Fibroblast of pulmonary artery (primary cell): Measurements from ENCODE around the gene NKX6-1.

ENCODE experiments used
- DNase-seq: peaks from one replicate; pipeline ENCODE4 v3.0.0-alpha.2; 2010; ENCODE audit warnings: low read depth
- H3K4me3 ChIP-seq: replicated peaks from 2 replicates; pipeline ENCODE4 v1.5.1; 2011; ENCODE audit warnings: low read depth, mild to moderate bottlenecking, control low read depth, low read length, moderate library complexity
- TF ChIP-seq, protein P1 (sequence below): IDR thresholded peaks from 2 replicates; pipeline ENCODE4 v1.5.1; 2011; ENCODE audit warnings: mild to moderate bottlenecking, control low read depth, low read length, inconsistent platforms; ENCODE audit errors: missing control alignments

The NKX6-1 gene

DNA sequence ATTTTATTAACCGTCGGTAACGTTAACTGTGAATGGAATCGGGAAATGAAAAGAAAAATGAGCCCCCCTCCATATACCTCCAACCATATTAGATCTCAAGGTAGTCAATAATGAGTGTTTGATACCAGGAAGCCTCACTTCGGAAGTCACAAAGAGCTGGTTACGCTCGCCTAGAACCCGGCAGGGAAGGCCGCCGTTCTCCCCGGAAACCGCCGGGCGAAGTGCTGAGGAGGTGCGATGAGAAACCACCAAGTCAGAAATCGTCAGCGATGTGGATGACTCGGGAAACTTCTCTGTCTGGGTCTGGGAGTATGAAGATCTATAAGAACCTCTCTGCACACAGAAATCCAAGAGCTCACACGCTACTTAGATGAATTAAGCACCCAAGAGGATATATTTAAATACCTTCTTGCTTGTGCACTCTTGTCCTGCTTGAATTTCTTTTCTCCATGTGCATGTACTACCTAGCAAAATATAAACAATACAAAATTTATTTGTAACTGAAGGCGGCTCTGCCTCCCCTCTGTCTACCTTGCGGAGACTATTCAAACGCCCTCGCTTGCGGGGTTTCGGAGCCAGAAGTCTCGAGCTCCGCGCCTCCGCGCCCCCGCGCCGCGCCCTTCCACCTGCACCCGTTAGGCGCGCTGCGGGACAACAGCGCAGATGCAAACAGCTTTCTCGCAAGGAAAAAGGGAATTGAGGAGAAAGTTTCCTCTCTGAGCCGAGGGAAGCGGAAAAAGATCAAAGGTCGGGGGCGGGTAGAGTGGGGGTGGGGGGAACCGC is 17.8 kb downstream of the NKX6-1 start:
- no peak for DNase-seq
- TF ChIP-seq, protein P1, sequence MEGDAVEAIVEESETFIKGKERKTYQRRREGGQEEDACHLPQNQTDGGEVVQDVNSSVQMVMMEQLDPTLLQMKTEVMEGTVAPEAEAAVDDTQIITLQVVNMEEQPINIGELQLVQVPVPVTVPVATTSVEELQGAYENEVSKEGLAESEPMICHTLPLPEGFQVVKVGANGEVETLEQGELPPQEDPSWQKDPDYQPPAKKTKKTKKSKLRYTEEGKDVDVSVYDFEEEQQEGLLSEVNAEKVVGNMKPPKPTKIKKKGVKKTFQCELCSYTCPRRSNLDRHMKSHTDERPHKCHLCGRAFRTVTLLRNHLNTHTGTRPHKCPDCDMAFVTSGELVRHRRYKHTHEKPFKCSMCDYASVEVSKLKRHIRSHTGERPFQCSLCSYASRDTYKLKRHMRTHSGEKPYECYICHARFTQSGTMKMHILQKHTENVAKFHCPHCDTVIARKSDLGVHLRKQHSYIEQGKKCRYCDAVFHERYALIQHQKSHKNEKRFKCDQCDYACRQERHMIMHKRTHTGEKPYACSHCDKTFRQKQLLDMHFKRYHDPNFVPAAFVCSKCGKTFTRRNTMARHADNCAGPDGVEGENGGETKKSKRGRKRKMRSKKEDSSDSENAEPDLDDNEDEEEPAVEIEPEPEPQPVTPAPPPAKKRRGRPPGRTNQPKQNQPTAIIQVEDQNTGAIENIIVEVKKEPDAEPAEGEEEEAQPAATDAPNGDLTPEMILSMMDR = no peak
- H3K4me3 ChIP-seq = no peak overlapping the region

- no peak for DNase-seq
- TF ChIP-seq, protein P1 = no peak
- H3K4me3 ChIP-seq = no peak overlapping the region
Measured at GRCh38 chr4:84480082-84480481, 19.0 kb downstream of the NKX6-1 start.

DNA sequence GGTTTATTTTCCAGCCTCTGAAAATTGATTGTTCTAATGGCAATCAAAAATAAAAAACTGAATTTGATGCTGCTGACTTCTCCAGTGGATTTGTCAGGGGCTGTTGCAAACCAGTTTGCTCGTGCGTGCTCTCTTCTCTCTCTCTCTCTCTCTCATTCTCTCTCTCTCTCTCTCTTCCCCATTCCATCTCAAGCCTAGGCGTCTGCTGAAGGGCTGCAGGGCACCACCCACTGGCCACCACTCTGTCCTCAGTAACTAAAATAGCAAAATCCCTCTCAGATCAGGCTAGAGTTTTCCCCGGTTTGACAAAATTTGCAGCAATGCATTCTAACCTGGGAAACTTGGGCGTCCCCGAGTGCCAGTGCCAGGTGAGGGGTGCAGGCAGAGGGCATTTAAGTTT is 19.4 kb downstream of the NKX6-1 start:
- TF ChIP-seq, protein P1 = no peak
- no peak for DNase-seq
- H3K4me3 ChIP-seq = no peak overlapping the region

DNA sequence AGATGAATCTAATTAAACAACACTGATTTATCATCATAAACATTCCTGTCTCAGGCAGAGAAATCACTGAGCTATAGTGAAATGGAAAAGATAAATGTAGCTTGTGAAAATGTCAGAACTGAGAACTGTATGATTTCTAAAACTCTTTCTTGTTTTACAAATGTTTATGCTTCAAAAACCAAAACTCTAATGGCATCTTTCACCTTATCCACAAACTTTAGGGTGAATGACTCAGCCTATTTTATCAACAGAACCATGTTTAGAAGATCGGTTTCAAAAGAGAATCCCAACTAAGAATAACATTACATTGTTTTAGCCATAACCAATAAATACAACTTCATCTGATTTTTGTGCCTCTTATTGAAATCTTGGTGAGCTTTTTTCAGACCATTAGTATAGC is 21.4 kb downstream of the NKX6-1 start:
- H3K4me3 ChIP-seq = no peak overlapping the region
- TF ChIP-seq, protein P1 = no peak
- no peak for DNase-seq

DNA sequence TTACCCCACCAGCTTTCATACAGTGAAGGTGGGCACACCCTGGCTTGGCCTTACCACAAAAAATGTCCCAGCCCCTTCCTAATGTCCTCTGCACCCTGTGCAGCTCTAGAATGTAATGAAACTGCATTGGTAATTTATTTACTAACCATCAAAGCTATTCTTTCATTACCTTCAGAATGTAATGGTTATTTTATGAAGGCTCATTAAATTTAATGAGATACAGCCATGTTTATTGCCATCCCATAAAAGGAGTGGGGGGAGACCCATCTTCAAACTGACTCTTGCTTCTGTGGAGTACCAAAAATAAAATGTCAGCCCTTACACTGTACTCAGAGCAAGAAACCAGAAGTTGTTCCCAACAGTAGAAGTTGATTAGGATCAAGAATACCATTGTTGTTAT is 25.0 kb downstream of the NKX6-1 start:
- TF ChIP-seq, protein P1 = no peak
- no peak for DNase-seq
- no peak overlapping the region for H3K4me3 ChIP-seq

GRCh38 chr4:84472154-84472553 is 26.9 kb downstream of the NKX6-1 start:
- no peak overlapping the region for H3K4me3 ChIP-seq
- TF ChIP-seq, protein P1 = no peak
- DNase-seq = no peak
